Activated T-cell treated with anti-CD3 and anti-CD28 coated beads, Interleukin-2, amount 50 U/mL, for 72 hours (primary cell): ENCODE measurements around the gene SNX15. TPM values are rescaled to one million over a fixed set of nuclear protein-coding genes. Genes with fewer than 3 reads are reported as not detected.

Experiments used
- ATAC-seq, 2 donors: fragments of 150-1000 bp; cut with Tn5 transposase; replicated peaks in 1 of 2; 2 replicates each; pipeline ENCODE4 v1.10.0; 2021; ENCODE audit warnings: moderate library complexity in 2 of 2, mild to moderate bottlenecking in 1 of 2
- DNase-seq, 2 donors: peaks; one replicate each; pipeline ENCODE4 v3.0.0; 2021 to 2022; ENCODE audit warnings: mixed read lengths in 1 of 2
- H3K27ac Mint-ChIP-seq: one replicate; pipeline ENCODE4 v1.8.0; 2022; ENCODE audit warnings: mild to moderate bottlenecking, moderate library complexity, mixed read lengths
- H3K27me3 Mint-ChIP-seq: one replicate; pipeline ENCODE4 v1.8.0; 2022; ENCODE audit warnings: low read depth, mixed read lengths
- H3K36me3 Mint-ChIP-seq, 2 donors: one replicate each; pipeline ENCODE4 v1.8.0; 2022; ENCODE audit warnings: mixed read lengths in 2 of 2, mild to moderate bottlenecking in 1 of 2; ENCODE audit not compliant: insufficient read depth in 2 of 2
- H3K4me1 Mint-ChIP-seq: one replicate; pipeline ENCODE4 v1.8.0; 2022; ENCODE audit warnings: low read depth, mixed read lengths
- H3K4me3 Mint-ChIP-seq, 2 donors: one replicate each; pipeline ENCODE4 v1.8.0; 2022; ENCODE audit warnings: mild to moderate bottlenecking in 2 of 2, mixed read lengths in 2 of 2, moderate library complexity in 2 of 2
- H3K9me3 Mint-ChIP-seq, 2 donors: one replicate each; pipeline ENCODE4 v1.8.0; 2022; ENCODE audit warnings: mixed read lengths in 2 of 2
- total RNA-seq, 2 donors: library from RNA; stranded (reverse); gene quantifications; one replicate each; pipeline ENCODE4 v1.2.3, GENCODE V29; 2022

Gene SNX15
- total RNA-seq, 2 donors from 2014 or later, result 31.5 to 38.7 TPM

DNA sequence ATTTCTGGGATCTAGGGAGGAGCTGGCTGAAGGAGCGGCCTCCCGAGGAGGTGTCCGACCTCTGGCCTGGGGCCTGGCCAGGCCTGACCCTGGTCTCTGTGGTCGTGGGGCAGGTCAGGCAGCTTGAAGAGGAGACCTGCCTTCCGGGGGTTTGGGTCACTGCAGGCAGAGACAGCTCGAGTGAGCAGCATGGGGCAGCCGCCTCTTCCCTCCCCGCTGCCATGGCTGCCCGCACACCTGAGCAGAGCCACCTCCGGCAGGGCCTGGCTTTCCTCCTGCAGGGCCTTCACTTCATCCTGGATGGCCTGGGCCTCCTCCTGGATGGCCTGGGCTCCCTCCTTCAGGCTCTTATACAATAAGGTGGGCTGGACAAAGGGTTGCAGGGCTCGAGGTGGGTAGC is 39.1 kb downstream of the SNX15 start:
- Mint-ChIP-seq H3K9me3 (no peaks in the 10 kb centered on the region), H3K27me3 (no peaks in the 10 kb centered on the region), H3K27ac (no peak overlapping the region), H3K36me3 (no peaks in the 10 kb centered on the region), H3K4me1 (no peaks in the 10 kb centered on the region), H3K4me3 (no peak overlapping the region)
- ATAC-seq, result no peak
- no peak for DNase-seq

DNA sequence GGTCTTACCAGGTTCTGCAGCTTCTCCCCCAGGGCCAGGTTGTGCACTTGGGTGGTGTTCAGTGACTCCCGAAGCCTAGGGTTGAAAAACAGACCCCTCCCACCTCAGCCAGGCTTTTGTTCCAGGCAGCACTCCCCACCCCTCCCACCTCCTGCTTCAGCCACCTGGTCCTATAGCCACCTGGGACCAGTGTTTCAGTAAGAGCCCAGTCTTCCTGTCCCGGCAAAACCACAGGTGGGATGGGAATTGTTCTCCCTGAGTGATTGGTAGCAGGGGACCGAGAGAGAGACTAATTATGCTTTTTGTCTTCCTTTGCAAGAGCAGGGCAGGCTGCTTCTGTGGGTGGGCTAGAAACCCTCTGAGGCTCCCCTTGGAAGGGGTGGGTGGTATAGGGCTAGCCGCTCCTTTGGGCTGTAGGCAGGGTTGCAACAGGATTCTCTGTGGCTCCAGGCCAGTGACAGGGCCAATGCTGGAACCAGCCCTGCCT is 39.6 kb downstream of the SNX15 start:
- DNase-seq, result no peak
- Mint-ChIP-seq H3K9me3 (no peaks in the 10 kb centered on the region), H3K36me3 (no peaks in the 10 kb centered on the region), H3K4me3 (no peak overlapping the region), H3K4me1 (no peaks in the 10 kb centered on the region), H3K27me3 (no peaks in the 10 kb centered on the region), H3K27ac (no peak overlapping the region)
- ATAC-seq, result no peak

DNA sequence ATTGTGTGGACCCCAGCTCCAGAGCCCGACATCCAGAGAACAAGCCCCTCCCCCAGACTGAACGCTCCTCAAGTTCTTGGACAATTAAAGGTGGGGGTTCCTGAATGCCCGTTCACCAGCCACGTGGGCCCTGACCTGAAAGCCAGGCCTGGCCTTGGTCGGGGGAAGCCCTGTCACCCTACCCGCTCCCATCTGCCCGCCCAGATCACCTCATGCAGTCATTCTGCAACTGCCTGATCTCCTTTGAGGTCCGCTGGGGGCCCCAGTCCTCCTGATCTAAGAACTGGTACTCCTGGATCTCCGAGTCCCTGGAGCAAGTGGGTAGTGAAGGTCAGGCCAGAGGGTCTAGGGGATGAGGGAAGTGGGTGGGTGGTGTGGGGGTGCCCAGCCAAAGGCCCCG is 40.2 kb downstream of the SNX15 start:
- no peak overlapping the region for H3K27ac Mint-ChIP-seq
- no peak for ATAC-seq
- H3K36me3 Mint-ChIP-seq, result no peaks in the 10 kb centered on the region
- H3K27me3 Mint-ChIP-seq, result no peaks in the 10 kb centered on the region
- no peaks in the 10 kb centered on the region for H3K9me3 Mint-ChIP-seq
- DNase-seq, result no peak
- H3K4me3 Mint-ChIP-seq, result no peak overlapping the region
- no peaks in the 10 kb centered on the region for H3K4me1 Mint-ChIP-seq

DNA sequence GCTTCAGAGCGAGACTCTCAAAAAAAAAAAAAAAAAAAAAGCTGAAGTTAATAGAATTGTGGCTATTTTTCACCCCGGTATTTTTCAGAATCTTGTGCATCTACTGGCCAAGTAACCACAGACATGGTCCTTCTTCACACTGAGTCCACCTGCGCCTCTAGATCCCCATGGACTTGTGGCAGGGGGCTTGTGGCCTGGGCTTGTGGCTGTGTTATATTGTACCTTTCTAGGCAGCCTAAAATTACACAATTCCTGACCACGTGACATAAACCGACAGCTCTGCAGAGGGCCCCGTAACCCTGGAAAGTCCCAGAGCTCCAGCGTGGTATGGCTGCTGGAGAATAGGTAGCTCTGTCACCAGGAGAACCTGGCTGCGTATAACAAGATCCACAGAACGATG is 42.0 kb downstream of the SNX15 start:
- DNase-seq, result no peak
- no peaks in the 10 kb centered on the region for H3K9me3 Mint-ChIP-seq
- H3K27me3 Mint-ChIP-seq, result no peaks in the 10 kb centered on the region
- H3K4me1 Mint-ChIP-seq, result no peaks in the 10 kb centered on the region
- no peaks in the 10 kb centered on the region for H3K36me3 Mint-ChIP-seq
- no peak overlapping the region for H3K4me3 Mint-ChIP-seq
- H3K27ac Mint-ChIP-seq, result no peak overlapping the region
- no peak for ATAC-seq

- no peak overlapping the region for H3K4me3 Mint-ChIP-seq
- H3K9me3 Mint-ChIP-seq, result no peaks in the 10 kb centered on the region
- H3K36me3 Mint-ChIP-seq, result peaks cover 0 to 8% of the 10 kb centered on the region in 2 donors
- H3K27ac Mint-ChIP-seq, result no peak overlapping the region
- DNase-seq, result no peak
- peak; percentile 4 to 14 for ATAC-seq
- H3K4me1 Mint-ChIP-seq, result peaks cover 9% of the 10 kb centered on the region
- no peaks in the 10 kb centered on the region for H3K27me3 Mint-ChIP-seq
Measured at GRCh38 chr11:65071907-65072630, 44.8 kb downstream of the SNX15 start.

- Mint-ChIP-seq H3K27me3 (no peaks in the 10 kb centered on the region), H3K4me1 (peaks cover 10% of the 10 kb centered on the region), H3K36me3 (peaks cover 0 to 10% of the 10 kb centered on the region in 2 donors), H3K27ac (no peak overlapping the region), H3K9me3 (no peaks in the 10 kb centered on the region), H3K4me3 (no peak overlapping the region)
- DNase-seq, result no peak
- ATAC-seq, result peak in 1 of 2 donors; percentile 14
Measured at GRCh38 chr11:65072631-65072966, 45.4 kb downstream of the SNX15 start.

- no peak overlapping the region for H3K27ac Mint-ChIP-seq
- H3K4me1 Mint-ChIP-seq, result peaks cover 54% of the 10 kb centered on the region
- DNase-seq (no peak), ATAC-seq (no peak)
- H3K27me3 Mint-ChIP-seq, result no peaks in the 10 kb centered on the region
- no peaks in the 10 kb centered on the region for H3K9me3 Mint-ChIP-seq
- peaks cover 11 to 35% of the 10 kb centered on the region in 2 donors for H3K36me3 Mint-ChIP-seq
- no peak overlapping the region for H3K4me3 Mint-ChIP-seq
Measured at GRCh38 chr11:65077451-65077850, 50.2 kb downstream of the SNX15 start.

DNA sequence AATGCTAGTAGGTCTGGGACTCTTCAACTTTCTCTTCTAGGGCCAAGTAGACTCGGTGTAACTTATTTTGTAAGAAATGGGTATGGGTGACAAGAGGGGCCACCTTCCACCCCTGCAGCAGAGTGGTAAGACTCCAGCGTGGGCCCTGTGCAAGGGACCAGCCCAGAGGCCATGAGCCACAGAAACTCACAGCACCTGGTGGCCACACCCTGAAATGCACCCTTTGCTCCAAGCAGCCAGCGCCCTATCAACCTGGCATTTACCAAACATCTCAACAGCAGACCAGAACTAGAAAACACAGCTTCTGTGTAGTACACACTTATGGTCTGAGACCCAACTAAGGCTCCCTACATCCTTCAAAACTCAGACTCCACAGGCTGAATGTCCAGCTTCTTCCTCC is 50.9 kb downstream of the SNX15 start:
- H3K36me3 Mint-ChIP-seq, result peaks cover 15 to 39% of the 10 kb centered on the region in 2 donors
- peak overlapping the region; percentile 80 for H3K27ac Mint-ChIP-seq
- ATAC-seq, result peak; percentile 87 to 88
- peak; percentile 69 to 73 for DNase-seq
- H3K27me3 Mint-ChIP-seq, result no peaks in the 10 kb centered on the region
- no peaks in the 10 kb centered on the region for H3K9me3 Mint-ChIP-seq
- H3K4me1 Mint-ChIP-seq, result peaks cover 60% of the 10 kb centered on the region
- peak overlapping the region; percentile 42 to 50 for H3K4me3 Mint-ChIP-seq

DNA sequence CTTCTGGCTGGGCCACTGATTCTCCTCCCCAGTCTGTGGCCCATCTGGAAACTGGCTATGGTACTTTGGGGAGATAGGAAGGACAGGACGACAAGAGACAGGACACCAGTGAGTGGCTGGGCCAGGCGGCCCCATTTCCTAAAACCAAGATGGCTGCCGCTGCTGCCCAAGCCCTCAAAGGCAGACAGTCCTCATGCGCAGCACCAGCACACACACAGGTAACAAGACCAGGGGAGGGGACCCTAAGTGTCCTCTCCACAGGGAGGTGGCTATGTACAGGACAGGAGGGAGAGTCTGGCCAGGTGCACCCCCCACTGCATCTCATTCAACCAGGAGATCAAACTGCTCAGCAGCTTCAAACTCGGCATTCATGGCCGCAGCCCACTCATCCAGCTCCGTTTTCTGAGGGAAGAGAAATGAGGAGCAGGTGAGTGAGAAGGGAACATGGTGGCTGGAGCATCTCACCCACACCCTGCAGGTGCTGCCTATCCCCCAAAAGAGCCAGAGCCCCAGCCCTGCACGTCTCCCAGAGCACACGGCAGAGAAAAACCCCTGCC is 51.6 kb downstream of the SNX15 start:
- H3K27me3 Mint-ChIP-seq, result no peaks in the 10 kb centered on the region

GRCh38 chr11:65083134-65083833 is 56.0 kb downstream of the SNX15 start:
- H3K9me3 Mint-ChIP-seq, result no peaks in the 10 kb centered on the region
- ATAC-seq, result peak in 1 of 2 donors; percentile 3
- peaks cover 64% of the 10 kb centered on the region for H3K4me1 Mint-ChIP-seq
- peak overlapping the region; percentile 98 for H3K27ac Mint-ChIP-seq
- DNase-seq, result no peak
- H3K4me3 Mint-ChIP-seq, result peak overlapping the region; percentile 98 to 99
- no peaks in the 10 kb centered on the region for H3K27me3 Mint-ChIP-seq
- peaks cover 25 to 36% of the 10 kb centered on the region in 2 donors for H3K36me3 Mint-ChIP-seq

More for the DNA sequence above, 51.6 kb downstream of the SNX15 start:
- ATAC-seq (no peak), DNase-seq (no peak)
- Mint-ChIP-seq H3K36me3 (peaks cover 19 to 40% of the 10 kb centered on the region in 2 donors), H3K4me1 (peaks cover 61% of the 10 kb centered on the region), H3K4me3 (peak overlapping the region; percentile 42 to 50), H3K27ac (peak overlapping the region; percentile 80), H3K9me3 (no peaks in the 10 kb centered on the region)

- H3K4me3 Mint-ChIP-seq, result peak within 1 kb of the TSS; percentile 98 to 99
- peaks cover 57% of the 10 kb centered on the region for H3K4me1 Mint-ChIP-seq
- H3K9me3 Mint-ChIP-seq, result no peaks in the 10 kb centered on the region
- H3K27ac Mint-ChIP-seq, result peak within 1 kb of the TSS; percentile 98
- no peaks in the 10 kb centered on the region for H3K27me3 Mint-ChIP-seq
- peaks cover 25 to 33% of the 10 kb centered on the region in 2 donors for H3K36me3 Mint-ChIP-seq
- DNase-seq (peak; percentile 96 to 98), ATAC-seq (peak; percentile 94 to 95)
Measured at GRCh38 chr11:65083834-65084597, 56.8 kb downstream of the SNX15 start, which contains the start of the genes CDCA5 and ZFPL1. Gene CDCA5, minus strand, starts transcription at chr11:65084040. Its CDS starts 62 bp downstream, at chr11:65083978. Gene ZFPL1, plus strand, starts transcription at chr11:65084222. Its CDS starts 477 bp downstream, at chr11:65084699.

- no peak for DNase-seq
- peaks cover 52% of the 10 kb centered on the region for H3K4me1 Mint-ChIP-seq
- no peak for ATAC-seq
Measured at GRCh38 chr11:65084598-65085375, 57.5 kb downstream of the SNX15 start.

More at GRCh38 chr11:65084598-65085375, 57.5 kb downstream of the SNX15 start:
- Mint-ChIP-seq H3K4me3 (peak overlapping the region; percentile 98 to 99), H3K36me3 (peaks cover 24 to 31% of the 10 kb centered on the region in 2 donors), H3K9me3 (no peaks in the 10 kb centered on the region), H3K27me3 (no peaks in the 10 kb centered on the region), H3K27ac (peak overlapping the region; percentile 98)
